Activated B cell treated with CpG ODN at 0.5 μM for 24 hours (primary cell): Measurements from ENCODE around the gene IL12RB1. TPM values are rescaled to one million over a fixed set of nuclear protein-coding genes. Genes with fewer than 3 reads are reported as not detected.

Experiments
- ATAC-seq: fragments of 200-7000 bp; cut with Tn5 transposase; one replicate; pipeline ENCODE4 v1.10.0; 2021; ENCODE audit warnings: low read depth, mild to moderate bottlenecking, moderate library complexity
- CTCF ChIA-PET: fragments of 350-600 bp; sonication (Branson Sonifier 250); formaldehyde crosslinking; loops from one replicate; lab custom pipeline; 2021; ENCODE audit warnings: antibody characterized with exemption; lab: Charles Lee
- POLR2A ChIA-PET: fragments of 350-600 bp; sonication (Branson Sonifier 250); formaldehyde crosslinking; loops from one replicate; lab custom pipeline; 2021; ENCODE audit warnings: antibody characterized with exemption; lab: Charles Lee
- DNase-seq: peaks from one replicate; pipeline ENCODE4 v3.0.0; 2022
- H3K27ac Mint-ChIP-seq: one replicate; pipeline ENCODE4 v1.8.0; 2020; ENCODE audit warnings: mixed read lengths
- H3K27me3 Mint-ChIP-seq: one replicate; pipeline ENCODE4 v1.8.0; 2021; ENCODE audit warnings: mixed read lengths
- H3K36me3 Mint-ChIP-seq: one replicate; pipeline ENCODE4 v1.8.0; 2021; ENCODE audit warnings: low read depth, mixed read lengths
- H3K4me1 Mint-ChIP-seq: one replicate; pipeline ENCODE4 v1.8.0; 2021; ENCODE audit warnings: mixed read lengths
- H3K4me3 Mint-ChIP-seq: one replicate; pipeline ENCODE4 v1.8.0; 2020; ENCODE audit warnings: mild to moderate bottlenecking, mixed read lengths
- H3K9me3 Mint-ChIP-seq: one replicate; pipeline ENCODE4 v1.8.0; 2020; ENCODE audit warnings: mixed read lengths
- intact Hi-C: fragments of 100-400 bp; cut with micrococcal nuclease; formaldehyde crosslinking; loops from one replicate; pipeline ENCODE4 v1.15.1; 2024
- total RNA-seq: library from RNA; stranded (reverse); gene quantifications from 2 replicates; pipeline ENCODE4 v1.2.3, GENCODE V29; 2022
- TF ChIP-seq, protein P1 (sequence below): fragments of 200-600 bp; IDR thresholded peaks from one replicate; pipeline ENCODE4 v1.8.0; 2022; ENCODE audit warnings: antibody characterized with exemption, mild to moderate bottlenecking

Gene IL12RB1
- total RNA-seq, 1 donor from 2014 or later: 20.9 TPM

- TF ChIP-seq, protein P1, sequence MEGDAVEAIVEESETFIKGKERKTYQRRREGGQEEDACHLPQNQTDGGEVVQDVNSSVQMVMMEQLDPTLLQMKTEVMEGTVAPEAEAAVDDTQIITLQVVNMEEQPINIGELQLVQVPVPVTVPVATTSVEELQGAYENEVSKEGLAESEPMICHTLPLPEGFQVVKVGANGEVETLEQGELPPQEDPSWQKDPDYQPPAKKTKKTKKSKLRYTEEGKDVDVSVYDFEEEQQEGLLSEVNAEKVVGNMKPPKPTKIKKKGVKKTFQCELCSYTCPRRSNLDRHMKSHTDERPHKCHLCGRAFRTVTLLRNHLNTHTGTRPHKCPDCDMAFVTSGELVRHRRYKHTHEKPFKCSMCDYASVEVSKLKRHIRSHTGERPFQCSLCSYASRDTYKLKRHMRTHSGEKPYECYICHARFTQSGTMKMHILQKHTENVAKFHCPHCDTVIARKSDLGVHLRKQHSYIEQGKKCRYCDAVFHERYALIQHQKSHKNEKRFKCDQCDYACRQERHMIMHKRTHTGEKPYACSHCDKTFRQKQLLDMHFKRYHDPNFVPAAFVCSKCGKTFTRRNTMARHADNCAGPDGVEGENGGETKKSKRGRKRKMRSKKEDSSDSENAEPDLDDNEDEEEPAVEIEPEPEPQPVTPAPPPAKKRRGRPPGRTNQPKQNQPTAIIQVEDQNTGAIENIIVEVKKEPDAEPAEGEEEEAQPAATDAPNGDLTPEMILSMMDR: no peak
- no peaks in the 10 kb centered on the region for H3K9me3 Mint-ChIP-seq
- no peak overlapping the region for H3K4me3 Mint-ChIP-seq
- H3K4me1 Mint-ChIP-seq: no peaks in the 10 kb centered on the region
- H3K36me3 Mint-ChIP-seq: peaks cover 24% of the 10 kb centered on the region
- ChIA-PET POLR2A (interaction anchor here (0.5 kb wide), 1 partner anchor 50 kb away, joined by 9 read pairs; no protein-coding TSS in a partner anchor), CTCF (no interaction called here)
- intact Hi-C loops: no loop called here
- no peak for DNase-seq
- no peaks in the 10 kb centered on the region for H3K27me3 Mint-ChIP-seq
- ATAC-seq: no peak
- H3K27ac Mint-ChIP-seq: no peak overlapping the region
Observed at GRCh38 chr19:18069383-18069782, 17.4 kb downstream of the IL12RB1 start.

GRCh38 chr19:18068395-18068794 lies 18.3 kb downstream of the IL12RB1 start:
- TF ChIP-seq, protein P1: no peak
- H3K27ac Mint-ChIP-seq: no peak overlapping the region
- ChIA-PET CTCF (no interaction called here), POLR2A (interaction anchor here (0.6 to 0.7 kb wide), 2 partner anchors 22 to 205 kb away, joined by 5 to 6 read pairs; no protein-coding TSS in a partner anchor)
- no peak for ATAC-seq
- DNase-seq: no peak
- no peaks in the 10 kb centered on the region for H3K4me1 Mint-ChIP-seq
- H3K4me3 Mint-ChIP-seq: no peak overlapping the region
- H3K36me3 Mint-ChIP-seq: peaks cover 18% of the 10 kb centered on the region
- no peaks in the 10 kb centered on the region for H3K27me3 Mint-ChIP-seq
- intact Hi-C loops: no loop called here
- H3K9me3 Mint-ChIP-seq: no peaks in the 10 kb centered on the region

GRCh38 chr19:18065173-18065495 lies 21.6 kb downstream of the IL12RB1 start:
- ChIA-PET POLR2A (interaction anchor here (0.7 kb wide), 1 partner anchor 24 kb away, joined by 7 read pairs; no protein-coding TSS in a partner anchor), CTCF (no interaction called here)
- TF ChIP-seq, protein P1: no peak
- Mint-ChIP-seq H3K27ac (no peak overlapping the region), H3K27me3 (no peaks in the 10 kb centered on the region), H3K36me3 (peaks cover 14% of the 10 kb centered on the region), H3K9me3 (no peaks in the 10 kb centered on the region), H3K4me1 (no peaks in the 10 kb centered on the region), H3K4me3 (no peak overlapping the region)
- intact Hi-C loops: no loop called here
- ATAC-seq (no peak), DNase-seq (no peak)

DNA sequence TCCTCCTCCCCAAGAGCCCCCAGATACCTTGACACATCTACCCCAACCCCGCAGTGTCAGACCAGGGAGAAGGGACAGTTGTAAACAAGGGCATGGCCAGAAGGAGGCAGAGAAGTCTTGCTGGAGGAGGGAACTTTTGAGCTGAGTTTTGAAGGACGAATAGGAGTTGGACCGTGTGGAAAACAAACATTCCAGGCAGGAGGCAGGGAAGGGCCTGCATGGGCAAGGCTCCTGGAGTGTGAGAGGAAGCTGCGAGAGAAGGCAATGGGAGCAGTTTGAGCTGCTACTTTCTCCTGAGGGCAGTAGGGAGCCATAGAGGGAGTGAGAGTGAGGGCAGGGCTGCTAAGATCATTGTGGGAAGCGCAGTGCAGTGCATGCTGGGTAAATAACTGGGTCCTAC lies 23.3 kb downstream of the IL12RB1 start:
- Mint-ChIP-seq H3K27ac (no peak overlapping the region), H3K4me1 (peaks cover 4% of the 10 kb centered on the region), H3K36me3 (peaks cover 15% of the 10 kb centered on the region), H3K4me3 (no peak overlapping the region), H3K27me3 (no peaks in the 10 kb centered on the region), H3K9me3 (no peaks in the 10 kb centered on the region)
- ATAC-seq (no peak), DNase-seq (no peak)
- intact Hi-C loops: no loop called here
- ChIA-PET CTCF (interaction anchor here (1.0 kb wide), 1 partner anchor 89 kb away, joined by 3 read pairs; the partner anchor contains the start of gene PIK3R2), POLR2A (interaction anchor here (1.3 to 9.3 kb wide), 3 partner anchors 44 to 62 kb away, joined by 3 to 190 read pairs (median 4); partner anchors contain the start of gene ARRDC2)
- TF ChIP-seq, protein P1: no peak

DNA sequence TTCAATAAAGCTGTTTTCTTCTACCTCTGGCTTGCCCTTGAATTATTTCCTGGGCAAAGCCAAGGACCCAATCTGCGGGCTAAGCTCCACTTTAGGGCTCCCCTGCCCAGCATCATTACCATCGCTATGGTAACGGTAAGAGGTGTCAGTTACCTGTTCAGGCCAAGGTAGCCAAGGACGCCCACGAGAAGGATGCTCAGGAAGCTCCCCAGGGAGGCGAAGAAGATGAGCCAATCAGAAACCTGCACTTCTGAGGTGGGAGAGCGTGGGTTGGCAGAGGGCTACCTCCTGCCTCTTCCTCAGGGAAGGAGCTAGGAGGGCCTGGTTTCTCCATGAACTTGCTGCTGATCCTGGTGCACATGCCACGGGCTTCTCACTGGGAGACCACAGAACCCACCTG lies 24.7 kb downstream of the IL12RB1 start:
- Mint-ChIP-seq H3K36me3 (peaks cover 15% of the 10 kb centered on the region), H3K27ac (no peak overlapping the region), H3K4me1 (peaks cover 15% of the 10 kb centered on the region), H3K9me3 (no peaks in the 10 kb centered on the region), H3K4me3 (no peak overlapping the region), H3K27me3 (no peaks in the 10 kb centered on the region)
- ChIA-PET POLR2A (interaction anchor here (1.3 to 9.3 kb wide), 5 partner anchors 25 to 61 kb away, joined by 4 to 190 read pairs (median 5); partner anchors contain the start of genes ARRDC2 and IL12RB1), CTCF (interaction anchor here (1.2 to 7.5 kb wide), 3 partner anchors 51 to 106 kb away, joined by 3 to 91 read pairs (median 3); partner anchors contain the start of gene ARRDC2)
- DNase-seq (no peak), ATAC-seq (no peak)
- intact Hi-C loops: no loop called here
- TF ChIP-seq, protein P1: no peak
